DOHH2 (cell line): ENCODE results near the gene MYBPC1.

Experiments
- H3F3A ChIP-seq: fragments of 200-600 bp; sonication (generic), shearing (Covaris generic); 2 replicates; pipeline ENCODE4 v1.6.0; 2016; ENCODE audit warnings: antibody characterized with exemption, mild to moderate bottlenecking; ENCODE audit not compliant: control insufficient read depth, insufficient read depth
- H3K27ac ChIP-seq: fragments of 200-600 bp; sonication (generic); 2 replicates; pipeline ENCODE4 v1.5.1; 2014; ENCODE audit warnings: low read depth, mild to moderate bottlenecking, low read length, moderate library complexity
- H3K27me3 ChIP-seq: fragments of 200-600 bp; sonication (generic); 2 replicates; pipeline ENCODE4 v1.6.1; 2014; ENCODE audit warnings: mild to moderate bottlenecking, low read length, mixed read lengths; ENCODE audit not compliant: control insufficient read depth
- H3K36me3 ChIP-seq: fragments of 200-600 bp; sonication (generic); 2 replicates; pipeline ENCODE4 v1.6.1; 2014; ENCODE audit warnings: mild to moderate bottlenecking, low read length, moderate library complexity, mixed read lengths; ENCODE audit not compliant: control insufficient read depth
- H3K4me1 ChIP-seq: fragments of 200-600 bp; sonication (generic); 2 replicates; pipeline ENCODE4 v1.6.1; 2014; ENCODE audit warnings: mild to moderate bottlenecking, low read length, mixed read lengths; ENCODE audit not compliant: control insufficient read depth
- H3K4me2 ChIP-seq: fragments of 200-600 bp; sonication (generic); 2 replicates; pipeline ENCODE4 v1.6.0; 2014; ENCODE audit warnings: mild to moderate bottlenecking, low read length, moderate library complexity
- H3K4me3 ChIP-seq: fragments of 200-600 bp; sonication (generic); 2 replicates; pipeline ENCODE4 v1.5.1; 2014; ENCODE audit warnings: mild to moderate bottlenecking, low read length, mixed read lengths
- H3K79me2 ChIP-seq: fragments of 200-600 bp; sonication (generic); 2 replicates; pipeline ENCODE4 v1.6.1; 2014; ENCODE audit warnings: mild to moderate bottlenecking, low read length, mixed read lengths; ENCODE audit not compliant: control insufficient read depth
- H3K9me2 ChIP-seq: fragments of 200-600 bp; sonication (generic); replicated peaks from 2 replicates; pipeline ENCODE4 v1.6.1; 2014; ENCODE audit warnings: mild to moderate bottlenecking, low read length, mixed read lengths; ENCODE audit not compliant: control insufficient read depth
- H3K9me3 ChIP-seq: fragments of 200-600 bp; sonication (generic); 2 replicates; pipeline ENCODE4 v1.6.1; 2014; ENCODE audit warnings: antibody characterized with exemption, low read length, mixed read lengths; ENCODE audit not compliant: control insufficient read depth, insufficient read depth
- H4K20me1 ChIP-seq: fragments of 200-600 bp; sonication (generic); 2 replicates; pipeline ENCODE4 v1.6.0; 2014; ENCODE audit warnings: low read depth, mild to moderate bottlenecking, antibody characterized with exemption, low read length, moderate library complexity; ENCODE audit not compliant: control insufficient read depth, insufficient read depth
- EZH2phosphoT487 ChIP-seq: fragments of 200-600 bp; sonication (generic); IDR thresholded peaks from 2 replicates; pipeline ENCODE4 v1.6.1; 2017; ENCODE audit warnings: borderline replicate concordance, mild to moderate bottlenecking, antibody characterized with exemption, low read length, moderate library complexity, mixed read lengths
- TF ChIP-seq, protein P1 (sequence below): fragments of 200-600 bp; sonication (generic); IDR thresholded peaks from one replicate; pipeline ENCODE4 v1.5.1; 2014; ENCODE audit warnings: antibody characterized with exemption, mild to moderate bottlenecking, low read depth, low read length; ENCODE audit not compliant: poor library complexity, severe bottlenecking

Gene MYBPC1

DNA sequence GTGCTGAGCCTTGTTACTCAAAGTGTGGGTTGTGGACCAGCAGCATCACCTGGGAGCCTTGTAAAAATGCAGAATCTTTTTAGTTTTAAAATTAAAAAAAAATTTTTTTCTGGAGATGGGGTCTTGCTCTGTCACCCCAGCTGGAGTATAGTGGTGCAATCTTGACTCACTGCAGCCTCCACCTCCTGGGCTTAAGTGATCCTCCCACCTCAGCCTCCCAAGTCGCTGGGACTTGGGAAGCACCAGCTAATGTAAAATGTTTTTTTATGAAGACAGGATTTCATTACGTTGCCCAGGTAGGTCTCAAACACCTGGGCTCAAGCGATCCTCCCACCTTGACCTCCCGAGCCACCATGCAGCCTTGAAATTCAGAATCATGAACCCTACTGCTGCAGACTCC lies 14.4 kb downstream of the MYBPC1 start:
- Histone ChIP-seq H3K9me3 (no peaks in the 10 kb centered on the region), H3K4me1 (no peaks in the 10 kb centered on the region), H3K36me3 (no peaks in the 10 kb centered on the region), H3K27me3 (no peaks in the 10 kb centered on the region), H3K4me2 (no peak overlapping the region), H3K79me2 (no peaks in the 10 kb centered on the region), H3K9me2 (no peaks in the 10 kb centered on the region), H3K4me3 (no peak overlapping the region), H3K27ac (no peak overlapping the region), H4K20me1 (no peaks in the 10 kb centered on the region), H3F3A (no peaks in the 10 kb centered on the region)
- TF ChIP-seq EZH2phosphoT487 = no peak
- TF ChIP-seq, protein P1, sequence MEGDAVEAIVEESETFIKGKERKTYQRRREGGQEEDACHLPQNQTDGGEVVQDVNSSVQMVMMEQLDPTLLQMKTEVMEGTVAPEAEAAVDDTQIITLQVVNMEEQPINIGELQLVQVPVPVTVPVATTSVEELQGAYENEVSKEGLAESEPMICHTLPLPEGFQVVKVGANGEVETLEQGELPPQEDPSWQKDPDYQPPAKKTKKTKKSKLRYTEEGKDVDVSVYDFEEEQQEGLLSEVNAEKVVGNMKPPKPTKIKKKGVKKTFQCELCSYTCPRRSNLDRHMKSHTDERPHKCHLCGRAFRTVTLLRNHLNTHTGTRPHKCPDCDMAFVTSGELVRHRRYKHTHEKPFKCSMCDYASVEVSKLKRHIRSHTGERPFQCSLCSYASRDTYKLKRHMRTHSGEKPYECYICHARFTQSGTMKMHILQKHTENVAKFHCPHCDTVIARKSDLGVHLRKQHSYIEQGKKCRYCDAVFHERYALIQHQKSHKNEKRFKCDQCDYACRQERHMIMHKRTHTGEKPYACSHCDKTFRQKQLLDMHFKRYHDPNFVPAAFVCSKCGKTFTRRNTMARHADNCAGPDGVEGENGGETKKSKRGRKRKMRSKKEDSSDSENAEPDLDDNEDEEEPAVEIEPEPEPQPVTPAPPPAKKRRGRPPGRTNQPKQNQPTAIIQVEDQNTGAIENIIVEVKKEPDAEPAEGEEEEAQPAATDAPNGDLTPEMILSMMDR = no peak

- H3F3A ChIP-seq = no peaks in the 10 kb centered on the region
- H3K27me3 ChIP-seq = peaks cover 6% of the 10 kb centered on the region; the same call in 1 of the 2 replicates
- H3K4me2 ChIP-seq = no peak overlapping the region
- no peaks in the 10 kb centered on the region for H3K79me2 ChIP-seq
- no peaks in the 10 kb centered on the region for H3K9me2 ChIP-seq
- H3K9me3 ChIP-seq = no peaks in the 10 kb centered on the region
- H3K4me3 ChIP-seq = no peak overlapping the region
- no peak for TF ChIP-seq EZH2phosphoT487
- TF ChIP-seq, protein P1 = no peak
- no peaks in the 10 kb centered on the region for H3K36me3 ChIP-seq
- H3K27ac ChIP-seq = no peak overlapping the region
- H4K20me1 ChIP-seq = no peaks in the 10 kb centered on the region
- peaks cover 8% of the 10 kb centered on the region for H3K4me1 ChIP-seq
These were observed 17.6 kb downstream of the MYBPC1 start for GRCh38 chr12:101612160-101612916.

DNA sequence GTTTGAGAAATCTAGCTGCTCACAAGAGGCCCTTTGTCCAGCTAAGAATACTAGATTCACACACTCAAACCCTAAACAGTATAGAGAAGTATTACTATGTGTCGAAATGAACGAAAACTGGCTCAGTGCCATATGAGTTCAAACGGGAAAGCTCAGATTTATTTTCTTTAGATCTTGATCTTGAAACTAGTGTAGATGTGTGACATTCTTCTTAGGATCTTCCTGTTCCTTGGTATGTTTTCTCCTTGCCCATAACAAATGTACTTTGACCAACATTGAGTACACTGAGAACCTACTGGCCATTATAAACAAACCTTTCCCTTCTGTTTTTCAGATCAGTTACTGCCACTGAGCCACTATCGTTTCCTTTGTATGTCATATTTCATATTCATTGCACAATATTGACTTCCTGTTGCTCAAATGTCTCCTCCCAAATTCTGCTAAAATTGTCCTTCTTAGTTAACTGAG lies 21.3 kb downstream of the MYBPC1 start:
- Histone ChIP-seq H3K9me2 (no peaks in the 10 kb centered on the region), H3K79me2 (no peaks in the 10 kb centered on the region), H3K9me3 (no peaks in the 10 kb centered on the region), H3F3A (no peaks in the 10 kb centered on the region), H3K36me3 (no peaks in the 10 kb centered on the region), H3K4me3 (no peak overlapping the region), H3K27me3 (peaks cover 9% of the 10 kb centered on the region; the same call in 1 of the 2 replicates), H3K27ac (no peak overlapping the region), H4K20me1 (no peaks in the 10 kb centered on the region), H3K4me1 (peaks cover 11% of the 10 kb centered on the region), H3K4me2 (no peak overlapping the region)
- TF ChIP-seq, protein P1 = no peak
- no peak for TF ChIP-seq EZH2phosphoT487
